Stimulated activated CD8-positive, alpha-beta memory T cell treated with anti-CD3 and anti-CD28 coated beads, Interleukin-15, amount 100 ng/mL, for 48 hours (primary cell): Measurements from ENCODE around the gene BUB1.
"Not testable (repeated sequence)": the region's sequence is repeated elsewhere in the genome, so short reads cannot be mapped to it uniquely, and the experiment has no call there.

Experiments
- DNase-seq, 2 donors: peaks; one replicate each; pipeline ENCODE4 v3.0.0-alpha.2; 2020; ENCODE audit warnings: low read depth in 2 of 2

Gene BUB1

GRCh38 chr2:110677530-110678456, at the start of gene BUB1:
Gene BUB1, minus strand, starts transcription at chr2:110678063. Its CDS starts 68 bp downstream, at chr2:110677995.
- peak; percentile 92 to 94 for DNase-seq

- no peak for DNase-seq
Measured at GRCh38 chr2:110726285-110726684, 48.4 kb upstream of the BUB1 start.

GRCh38 chr2:110725859-110726258, 48.0 kb upstream of the BUB1 start:
- no peak for DNase-seq

- no peak for DNase-seq
Measured at GRCh38 chr2:110725370-110725769, 47.5 kb upstream of the BUB1 start.

- no peak for DNase-seq
Measured at GRCh38 chr2:110724820-110725219, 47.0 kb upstream of the BUB1 start.

- DNase-seq: no peak
Measured at GRCh38 chr2:110720547-110720946, 42.7 kb upstream of the BUB1 start.

- DNase-seq: no peak
Measured at GRCh38 chr2:110718990-110719389, 41.1 kb upstream of the BUB1 start.

- no peak for DNase-seq
Measured at GRCh38 chr2:110718382-110718781, 40.5 kb upstream of the BUB1 start.

- no peak for DNase-seq
Measured at GRCh38 chr2:110717734-110718133, 39.9 kb upstream of the BUB1 start.

- no peak for DNase-seq
Measured at GRCh38 chr2:110716959-110717645, 39.2 kb upstream of the BUB1 start.

GRCh38 chr2:110714452-110715224, 36.8 kb upstream of the BUB1 start:
- no peak for DNase-seq

- no peak for DNase-seq
Measured at GRCh38 chr2:110713513-110714362, 35.9 kb upstream of the BUB1 start.

- DNase-seq: no peak
Measured at GRCh38 chr2:110712737-110713136, 34.9 kb upstream of the BUB1 start.

GRCh38 chr2:110708455-110708854, 30.6 kb upstream of the BUB1 start:
- no peak for DNase-seq

GRCh38 chr2:110707386-110707965, 29.6 kb upstream of the BUB1 start:
- no peak for DNase-seq

GRCh38 chr2:110702514-110703380, 24.9 kb upstream of the BUB1 start:
- DNase-seq: no peak

GRCh38 chr2:110698253-110698652, 20.4 kb upstream of the BUB1 start:
- not testable (repeated sequence) for DNase-seq

GRCh38 chr2:110695146-110695898, 17.5 kb upstream of the BUB1 start:
- not testable (repeated sequence) for DNase-seq

- DNase-seq: no peak
Measured at GRCh38 chr2:110691612-110692258, 13.9 kb upstream of the BUB1 start.
